Measurements from ENCODE around the gene SULT2A1. TPM values are rescaled to one million over a fixed set of nuclear protein-coding genes. Genes with fewer than 3 reads are reported as not detected.

Gene SULT2A1
- total RNA-seq, 1 experiment from 2014 or later = not detected

DNA sequence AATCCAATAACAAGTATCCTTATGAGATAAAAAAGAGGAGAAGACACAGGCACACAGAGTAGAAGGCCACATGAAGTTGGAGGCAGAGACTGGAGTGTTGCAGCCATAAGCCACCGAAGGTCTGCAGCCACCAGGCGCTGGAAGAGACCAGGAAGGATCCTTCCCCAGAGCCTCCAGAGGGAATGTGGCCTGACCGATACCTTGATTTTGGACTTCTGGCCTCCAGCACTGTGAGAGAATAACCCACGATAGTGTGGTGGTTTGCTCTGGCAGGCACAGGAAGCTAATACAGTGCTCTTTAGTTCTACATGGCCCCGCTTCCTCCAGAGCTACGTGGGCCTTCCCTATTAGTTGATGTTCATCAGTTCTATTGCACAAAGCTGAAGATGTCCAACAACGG is 15.3 kb upstream of the SULT2A1 start:
- no peaks in the 10 kb centered on the region for H3K4me1 Mint-ChIP-seq (ENCODE audit: low read depth, unreplicated experiment)
- H3K9me3 Mint-ChIP-seq (ENCODE audit: low read depth, unreplicated experiment) = no peaks in the 10 kb centered on the region
- BruUV-seq (replicated peaks) = no TSS peak
- H3K4me3 Mint-ChIP-seq (ENCODE audit: low read depth, unreplicated experiment) = no peak overlapping the region
- H3K27me3 Mint-ChIP-seq (ENCODE audit: unreplicated experiment) = peaks cover 52% of the 10 kb centered on the region
- no peaks in the 10 kb centered on the region for H3K36me3 Mint-ChIP-seq (ENCODE audit: insufficient read depth, unreplicated experiment)
- intact Hi-C loops (cut with micrococcal nuclease; ENCODE audit: unreplicated experiment) = no loop called here
- TF ChIP-seq, protein P1, sequence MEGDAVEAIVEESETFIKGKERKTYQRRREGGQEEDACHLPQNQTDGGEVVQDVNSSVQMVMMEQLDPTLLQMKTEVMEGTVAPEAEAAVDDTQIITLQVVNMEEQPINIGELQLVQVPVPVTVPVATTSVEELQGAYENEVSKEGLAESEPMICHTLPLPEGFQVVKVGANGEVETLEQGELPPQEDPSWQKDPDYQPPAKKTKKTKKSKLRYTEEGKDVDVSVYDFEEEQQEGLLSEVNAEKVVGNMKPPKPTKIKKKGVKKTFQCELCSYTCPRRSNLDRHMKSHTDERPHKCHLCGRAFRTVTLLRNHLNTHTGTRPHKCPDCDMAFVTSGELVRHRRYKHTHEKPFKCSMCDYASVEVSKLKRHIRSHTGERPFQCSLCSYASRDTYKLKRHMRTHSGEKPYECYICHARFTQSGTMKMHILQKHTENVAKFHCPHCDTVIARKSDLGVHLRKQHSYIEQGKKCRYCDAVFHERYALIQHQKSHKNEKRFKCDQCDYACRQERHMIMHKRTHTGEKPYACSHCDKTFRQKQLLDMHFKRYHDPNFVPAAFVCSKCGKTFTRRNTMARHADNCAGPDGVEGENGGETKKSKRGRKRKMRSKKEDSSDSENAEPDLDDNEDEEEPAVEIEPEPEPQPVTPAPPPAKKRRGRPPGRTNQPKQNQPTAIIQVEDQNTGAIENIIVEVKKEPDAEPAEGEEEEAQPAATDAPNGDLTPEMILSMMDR (IDR thresholded peaks at IDR 0.05; ENCODE audit: unreplicated experiment) = no peak
- CTCF ChIA-PET = no interaction called here
- DNase-seq = no peak
- H3K27ac Mint-ChIP-seq (ENCODE audit: unreplicated experiment) = no peak overlapping the region

- TF ChIP-seq, protein P1 (IDR thresholded peaks at IDR 0.05; ENCODE audit: unreplicated experiment) = no peak
- H3K36me3 Mint-ChIP-seq (ENCODE audit: insufficient read depth, unreplicated experiment) = no peaks in the 10 kb centered on the region
- no peak for DNase-seq
- CTCF ChIA-PET = interaction anchor here (0.6 kb wide), 1 partner anchor 50 kb away, joined by 6 read pairs; no protein-coding TSS in a partner anchor
- BruUV-seq (replicated peaks) = no TSS peak
- no peaks in the 10 kb centered on the region for H3K9me3 Mint-ChIP-seq (ENCODE audit: low read depth, unreplicated experiment)
- no peaks in the 10 kb centered on the region for H3K4me1 Mint-ChIP-seq (ENCODE audit: low read depth, unreplicated experiment)
- no peak overlapping the region for H3K4me3 Mint-ChIP-seq (ENCODE audit: low read depth, unreplicated experiment)
- peaks cover 51% of the 10 kb centered on the region for H3K27me3 Mint-ChIP-seq (ENCODE audit: unreplicated experiment)
- intact Hi-C loops (cut with micrococcal nuclease; ENCODE audit: unreplicated experiment) = no loop called here
- no peak overlapping the region for H3K27ac Mint-ChIP-seq (ENCODE audit: unreplicated experiment)
These were observed 13.2 kb upstream of the SULT2A1 start for GRCh38 chr19:47899335-47899734.

GRCh38 chr19:47897861-47898260 is 11.7 kb upstream of the SULT2A1 start:
- peaks cover 36% of the 10 kb centered on the region for H3K27me3 Mint-ChIP-seq (ENCODE audit: unreplicated experiment)
- no peaks in the 10 kb centered on the region for H3K36me3 Mint-ChIP-seq (ENCODE audit: insufficient read depth, unreplicated experiment)
- intact Hi-C loops (cut with micrococcal nuclease; ENCODE audit: unreplicated experiment) = no loop called here
- H3K9me3 Mint-ChIP-seq (ENCODE audit: low read depth, unreplicated experiment) = no peaks in the 10 kb centered on the region
- H3K27ac Mint-ChIP-seq (ENCODE audit: unreplicated experiment) = no peak overlapping the region
- TF ChIP-seq, protein P1 (IDR thresholded peaks at IDR 0.05; ENCODE audit: unreplicated experiment) = no peak
- no peak for DNase-seq
- H3K4me3 Mint-ChIP-seq (ENCODE audit: low read depth, unreplicated experiment) = no peak overlapping the region
- no peaks in the 10 kb centered on the region for H3K4me1 Mint-ChIP-seq (ENCODE audit: low read depth, unreplicated experiment)
- CTCF ChIA-PET = no interaction called here
- no TSS peak for BruUV-seq (replicated peaks)

DNA sequence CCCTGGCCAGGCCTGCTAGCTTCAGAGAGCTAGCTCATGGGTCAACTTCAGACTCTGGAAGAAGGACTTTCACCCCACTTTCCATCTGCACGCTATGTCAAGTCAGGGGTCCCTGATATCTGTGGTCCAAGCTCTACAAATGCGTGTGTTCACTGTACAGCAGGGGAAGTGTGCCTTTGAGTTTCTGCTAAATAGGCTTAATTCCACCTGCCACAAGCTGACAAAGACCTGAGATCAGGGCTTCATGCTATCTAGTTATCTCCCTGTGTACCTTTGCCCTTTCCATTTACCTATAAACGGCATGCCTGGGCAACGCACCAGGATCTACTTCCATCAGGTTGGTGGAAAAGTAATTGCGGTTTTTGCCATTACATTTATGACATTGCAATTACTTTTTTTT is 10.7 kb upstream of the SULT2A1 start:
- peaks cover 25% of the 10 kb centered on the region for H3K27me3 Mint-ChIP-seq (ENCODE audit: unreplicated experiment)
- no TSS peak for BruUV-seq (replicated peaks)
- H3K27ac Mint-ChIP-seq (ENCODE audit: unreplicated experiment) = no peak overlapping the region
- no peaks in the 10 kb centered on the region for H3K4me1 Mint-ChIP-seq (ENCODE audit: low read depth, unreplicated experiment)
- H3K9me3 Mint-ChIP-seq (ENCODE audit: low read depth, unreplicated experiment) = peaks cover 3% of the 10 kb centered on the region
- no peak overlapping the region for H3K4me3 Mint-ChIP-seq (ENCODE audit: low read depth, unreplicated experiment)
- no peaks in the 10 kb centered on the region for H3K36me3 Mint-ChIP-seq (ENCODE audit: insufficient read depth, unreplicated experiment)
- intact Hi-C loops (cut with micrococcal nuclease; ENCODE audit: unreplicated experiment) = no loop called here
- TF ChIP-seq, protein P1 (IDR thresholded peaks at IDR 0.05; ENCODE audit: unreplicated experiment) = no peak
- CTCF ChIA-PET = no interaction called here
- no peak for DNase-seq
